Measurements from ENCODE around the gene SCD5.

Gene SCD5

GRCh38 chr4:82629238-82630000 lies 169.2 kb downstream of the SCD5 start:
- no peak for DNase-seq

- DNase-seq, result no peak
Observed at GRCh38 chr4:82626251-82626868, 172.2 kb downstream of the SCD5 start.

- DNase-seq, result no peak
Observed at GRCh38 chr4:82624819-82625218, 173.8 kb downstream of the SCD5 start.

- no peak for DNase-seq
Observed at GRCh38 chr4:82623121-82623683, 175.4 kb downstream of the SCD5 start.

- no peak for DNase-seq
Observed at GRCh38 chr4:82621251-82621650, 177.3 kb downstream of the SCD5 start.

GRCh38 chr4:82620126-82620735 lies 178.4 kb downstream of the SCD5 start:
- DNase-seq, result no peak

GRCh38 chr4:82618103-82618720 lies 180.4 kb downstream of the SCD5 start:
- no peak for DNase-seq

GRCh38 chr4:82614838-82615449 lies 183.7 kb downstream of the SCD5 start:
- no peak for DNase-seq

- no peak for DNase-seq
Observed at GRCh38 chr4:82613121-82613520, 185.5 kb downstream of the SCD5 start.

GRCh38 chr4:82611982-82612381 lies 186.6 kb downstream of the SCD5 start:
- DNase-seq, result no peak

GRCh38 chr4:82611527-82611926 lies 187.1 kb downstream of the SCD5 start:
- no peak for DNase-seq

- DNase-seq, result peak; percentile 12 to 64
Observed at GRCh38 chr4:82610041-82610440, 188.6 kb downstream of the SCD5 start.

GRCh38 chr4:82606622-82607021 lies 192.0 kb downstream of the SCD5 start:
- no peak for DNase-seq

- no peak for DNase-seq
Observed at GRCh38 chr4:82604522-82604921, 194.1 kb downstream of the SCD5 start.

- DNase-seq, result no peak
Observed at GRCh38 chr4:82601242-82602015, 197.2 kb downstream of the SCD5 start.

- no peak for DNase-seq
Observed at GRCh38 chr4:82599336-82599735, 199.3 kb downstream of the SCD5 start.

- DNase-seq, result no peak
Observed at GRCh38 chr4:82594456-82594855, 204.1 kb downstream of the SCD5 start.

- DNase-seq, result no peak
Observed at GRCh38 chr4:82593411-82593810, 205.2 kb downstream of the SCD5 start.

GRCh38 chr4:82592639-82593038 lies 206.0 kb downstream of the SCD5 start:
- DNase-seq, result no peak

- DNase-seq, result no peak
Observed at GRCh38 chr4:82591592-82591991, 207.0 kb downstream of the SCD5 start.

GRCh38 chr4:82589756-82590155 lies 208.8 kb downstream of the SCD5 start:
- no peak for DNase-seq

- DNase-seq, result no peak
Observed at GRCh38 chr4:82588771-82589270, 209.8 kb downstream of the SCD5 start.

Measured in inflammatory macrophage (primary cell).